Inflammatory macrophage treated with lipopolysaccharide for 4 hours (primary cell): Measurements from ENCODE around the gene GPHN.
A peak's percentile ranks its signal among the peaks of the same experiment; 100 is the strongest.
"Not testable (repeated sequence)": the region's sequence is repeated elsewhere in the genome, so short reads cannot be mapped to it uniquely, and the experiment has no call there.

Experiments used
- DNase-seq: peaks from one replicate; pipeline ENCODE4 v3.0.0-alpha.2; 2020

The GPHN gene

DNA sequence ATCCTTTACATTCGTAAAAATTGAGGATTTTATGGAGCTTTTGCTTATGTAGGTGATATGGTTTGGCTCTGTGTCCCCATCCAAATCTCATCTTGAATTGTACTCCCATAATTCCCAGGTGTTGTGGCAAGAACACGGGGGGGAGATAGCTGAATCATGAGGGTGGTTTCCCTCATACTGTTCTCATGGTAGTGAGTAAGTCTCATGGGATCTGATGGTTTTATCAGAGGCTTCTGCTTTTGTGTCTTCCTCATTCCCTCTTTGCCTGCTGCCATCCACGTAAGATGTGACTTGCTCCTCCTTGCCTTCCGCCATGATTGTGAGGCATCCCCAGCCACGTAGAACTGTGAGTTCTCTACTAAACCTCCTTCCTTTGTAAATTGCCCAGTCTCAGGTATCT is 5.1 kb upstream of the GPHN start:
- DNase-seq, result peak; percentile 67

DNA sequence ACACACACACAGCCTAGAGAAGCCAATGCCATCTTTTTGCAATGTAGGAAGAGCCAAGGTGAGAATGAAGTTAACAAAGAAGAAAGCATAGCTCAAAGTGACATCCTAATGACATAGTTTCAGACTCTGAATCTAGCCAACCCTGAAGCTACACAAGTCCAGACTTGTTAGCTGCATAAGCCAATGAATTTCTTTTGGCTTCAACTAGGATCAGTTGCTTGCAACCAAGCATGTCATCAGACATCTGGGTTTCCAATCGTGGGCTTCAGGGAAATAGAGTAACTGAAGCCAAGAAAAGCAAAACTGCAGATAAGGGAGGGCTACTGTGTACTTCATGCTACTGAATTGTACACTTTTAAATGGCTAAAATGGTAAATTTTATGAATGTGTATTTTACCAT is 4.4 kb upstream of the GPHN start:
- no peak for DNase-seq

DNA sequence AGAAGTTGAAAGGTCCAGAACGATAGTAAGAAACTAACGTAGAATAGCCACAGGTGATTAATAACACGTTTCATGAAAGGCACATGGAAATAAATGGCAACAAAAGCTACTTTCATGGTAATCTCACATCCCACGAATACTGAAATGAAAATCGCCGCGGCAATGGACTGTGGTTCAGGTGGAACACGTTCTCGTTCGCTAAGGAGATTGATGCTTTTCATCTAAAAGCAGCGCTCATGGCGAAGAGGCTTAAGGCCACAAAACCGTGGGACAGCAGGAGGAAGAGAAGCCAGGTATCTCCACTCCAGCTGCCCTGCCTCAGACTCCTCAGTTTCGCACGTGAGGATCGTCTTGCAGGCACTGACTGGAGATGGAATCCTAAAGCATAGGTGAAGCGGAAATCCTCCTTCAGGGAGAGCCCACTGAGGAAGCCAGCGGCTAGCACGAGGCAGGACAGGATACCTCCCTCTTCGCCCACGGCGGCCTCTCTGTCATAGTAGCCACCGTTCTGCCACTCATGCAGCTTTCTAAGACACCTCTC is 696 bp upstream of the GPHN start:
- no peak for DNase-seq

DNA sequence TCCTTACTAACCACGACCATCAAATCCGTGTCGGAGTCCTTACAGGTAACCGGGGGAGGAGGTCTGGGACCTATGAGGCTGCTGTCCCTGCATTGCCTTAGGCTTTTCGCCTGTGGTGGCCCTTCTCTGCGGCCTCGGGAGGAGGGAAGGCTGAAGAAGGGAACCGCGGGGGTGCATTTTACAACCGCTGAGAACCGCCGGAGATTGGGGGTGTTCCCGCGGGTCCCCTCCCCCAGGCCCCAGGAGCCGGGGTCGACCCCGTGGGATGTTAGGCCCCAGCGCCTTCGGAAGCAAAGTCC is 549 bp downstream of the GPHN start:
- DNase-seq, result no peak

DNA sequence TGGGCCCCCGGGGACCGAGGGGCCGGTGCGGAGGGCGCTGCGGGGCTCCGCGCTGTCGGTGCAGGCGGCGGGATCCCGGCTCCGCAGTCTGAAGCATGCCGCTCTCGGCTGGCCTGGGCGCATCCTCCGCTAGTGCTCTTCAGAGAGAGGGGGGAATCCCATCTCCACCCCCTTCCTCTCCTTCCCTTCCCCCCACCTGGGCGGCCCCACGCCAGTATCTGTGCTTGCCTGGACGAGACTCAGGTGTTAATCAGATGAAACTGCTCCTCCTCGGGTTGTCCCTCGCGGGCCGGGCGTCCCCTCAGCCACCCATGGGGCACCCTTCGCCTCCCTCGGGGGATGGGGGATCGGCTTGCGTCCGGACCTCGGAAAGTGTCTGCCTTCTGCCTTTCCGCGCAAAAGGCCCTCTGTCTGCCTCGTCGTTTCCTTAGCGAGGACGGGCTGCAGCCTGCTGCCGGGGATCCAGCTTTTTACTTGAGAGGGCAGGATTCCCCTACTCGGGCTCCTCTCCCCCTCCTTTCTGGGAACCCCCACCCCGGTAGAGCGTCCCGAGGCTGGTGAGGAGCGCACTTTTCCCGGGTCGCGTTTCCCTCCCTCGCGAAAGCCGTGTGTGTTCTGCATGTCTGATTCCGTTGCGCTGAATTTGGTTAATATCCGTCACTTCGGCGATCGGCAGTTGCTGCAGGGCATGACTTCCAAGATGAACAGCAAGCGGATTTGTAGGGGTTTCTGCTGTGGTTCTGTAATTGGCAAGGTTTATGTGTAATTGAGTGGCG is 1.1 kb downstream of the GPHN start:
- DNase-seq, result peak; percentile 12

DNA sequence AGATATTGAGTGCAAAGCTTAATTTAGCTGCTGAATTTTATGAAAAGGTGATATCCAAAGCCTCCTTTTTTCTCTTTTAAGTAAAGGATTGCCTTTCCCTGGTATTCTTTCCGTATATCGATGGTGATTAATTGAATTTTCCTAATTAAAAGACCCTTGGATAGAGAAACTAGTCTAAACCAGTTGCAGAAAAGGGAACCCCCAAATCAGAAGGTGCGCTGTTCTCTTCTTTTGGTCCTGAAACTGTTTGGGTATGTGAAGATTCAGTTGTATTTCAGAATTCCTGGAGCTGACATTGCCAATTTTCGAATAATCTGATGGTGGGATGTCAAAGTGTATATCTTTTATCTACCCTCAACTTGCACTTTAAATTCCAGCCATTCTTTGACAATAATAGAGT is 1.9 kb downstream of the GPHN start:
- DNase-seq, result no peak

DNA sequence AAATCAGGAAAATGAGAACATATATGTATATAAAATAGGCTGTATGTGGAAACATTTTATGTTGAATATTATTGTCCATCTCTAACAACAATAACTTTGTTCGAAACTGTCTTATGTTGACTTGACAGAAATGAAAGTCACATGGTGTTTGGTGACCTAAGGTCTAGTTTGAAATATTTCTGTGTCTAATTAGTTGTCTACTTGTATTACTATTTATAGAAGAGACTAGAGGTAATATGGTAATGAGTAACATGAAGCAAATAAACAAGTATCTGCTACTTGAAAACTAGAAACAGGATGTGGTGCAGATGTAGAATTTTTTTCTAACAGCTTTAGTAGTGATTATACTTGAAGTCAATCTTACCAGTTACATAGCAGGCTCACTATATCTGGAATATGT is 3.9 kb downstream of the GPHN start:
- no peak for DNase-seq

DNA sequence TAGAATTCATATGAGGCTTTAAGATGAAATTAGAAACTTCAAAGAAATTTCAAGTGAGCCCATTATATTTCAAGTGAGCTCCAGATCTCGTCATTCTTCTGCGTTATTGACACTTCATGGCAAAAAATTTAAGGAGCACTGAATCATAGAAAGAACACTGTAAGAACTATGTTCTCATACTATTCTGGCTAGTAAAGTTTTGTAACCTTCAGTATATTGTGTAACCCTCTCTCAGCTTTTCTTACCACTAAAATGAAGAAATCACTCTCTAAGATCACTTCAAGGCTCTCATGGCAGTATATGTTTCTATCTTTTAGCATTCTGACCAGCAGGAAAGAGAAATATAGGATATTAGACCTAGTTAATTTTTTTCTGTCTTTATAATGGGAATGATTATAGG is 6.3 kb downstream of the GPHN start:
- peak; percentile 88 for DNase-seq

DNA sequence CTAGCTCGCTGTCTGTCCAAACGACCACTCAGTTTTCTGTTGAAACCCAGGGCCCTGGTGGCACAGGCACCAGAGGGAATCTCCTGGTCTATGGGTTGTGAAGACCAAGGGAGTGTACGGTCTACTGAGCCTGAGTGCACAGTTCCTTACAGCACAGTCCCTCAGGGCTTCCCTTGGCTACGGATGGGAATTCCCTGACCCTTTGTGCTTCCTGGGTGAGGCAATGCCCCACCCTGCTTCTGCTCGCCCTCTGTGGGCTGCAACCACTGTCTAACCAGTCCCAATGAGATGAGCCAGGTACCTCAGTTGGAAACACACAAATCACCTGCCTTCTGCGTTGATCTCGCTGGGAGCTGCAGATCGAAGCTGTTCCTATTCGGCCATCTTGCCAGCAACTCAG is 22.6 kb downstream of the GPHN start:
- DNase-seq, result no peak

DNA sequence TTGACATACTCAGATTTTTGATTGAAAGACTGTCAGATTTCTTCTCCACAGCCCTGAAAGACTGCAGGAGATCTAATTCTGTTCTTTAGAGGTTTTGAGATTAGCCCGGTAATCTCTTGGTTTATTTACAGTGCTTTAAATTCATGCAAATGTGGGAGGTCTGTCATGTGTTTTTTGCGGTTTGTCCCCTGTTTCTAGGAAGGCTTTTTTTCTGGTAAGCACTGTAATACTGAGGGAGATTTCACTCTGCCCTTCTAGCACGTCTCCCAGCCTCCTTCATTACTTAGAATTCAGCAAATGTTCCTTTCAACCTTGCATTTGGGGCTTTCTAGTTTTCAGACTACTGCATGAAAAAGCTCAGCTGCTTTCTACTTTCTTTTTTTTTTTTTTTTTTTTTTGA is 31.1 kb downstream of the GPHN start:
- DNase-seq, result no peak

DNA sequence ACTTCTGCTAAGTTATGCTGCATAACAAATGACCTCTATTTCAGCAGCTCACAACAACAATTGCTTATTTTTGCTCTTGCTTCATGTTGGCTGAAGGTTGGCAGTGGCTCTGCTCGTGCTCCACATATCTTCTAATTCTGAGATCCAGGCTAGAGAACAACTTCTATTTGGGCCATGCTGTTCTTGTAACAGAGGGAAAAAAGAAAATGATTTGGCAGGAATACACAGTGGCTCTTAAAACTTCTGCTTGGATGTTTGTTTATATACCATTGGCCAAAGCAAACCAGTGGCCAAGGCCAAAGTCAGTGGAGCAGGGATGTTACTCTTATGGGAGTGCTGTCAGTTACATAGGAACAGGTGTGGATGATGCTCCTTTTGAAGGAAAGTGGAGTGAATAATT is 32.1 kb downstream of the GPHN start:
- no peak for DNase-seq

DNA sequence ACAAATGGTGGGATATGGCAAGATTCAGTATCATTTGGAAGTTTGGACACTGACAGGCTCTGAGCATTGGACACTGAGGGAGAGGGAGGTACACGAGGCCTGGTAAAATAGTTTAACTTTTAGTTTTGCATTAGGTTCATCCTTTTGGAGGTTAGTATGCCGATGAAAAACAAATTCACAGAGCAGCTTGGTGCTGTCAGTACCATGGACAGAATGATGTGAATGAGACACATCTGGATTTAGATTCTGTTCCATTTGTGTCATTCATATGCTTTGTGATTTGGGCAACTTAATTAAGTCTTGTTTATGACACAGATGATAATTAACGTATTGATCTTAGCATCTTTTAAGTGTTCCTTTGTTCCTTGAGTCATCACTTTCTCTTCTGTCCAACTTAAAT is 33.7 kb downstream of the GPHN start:
- DNase-seq, result no peak

DNA sequence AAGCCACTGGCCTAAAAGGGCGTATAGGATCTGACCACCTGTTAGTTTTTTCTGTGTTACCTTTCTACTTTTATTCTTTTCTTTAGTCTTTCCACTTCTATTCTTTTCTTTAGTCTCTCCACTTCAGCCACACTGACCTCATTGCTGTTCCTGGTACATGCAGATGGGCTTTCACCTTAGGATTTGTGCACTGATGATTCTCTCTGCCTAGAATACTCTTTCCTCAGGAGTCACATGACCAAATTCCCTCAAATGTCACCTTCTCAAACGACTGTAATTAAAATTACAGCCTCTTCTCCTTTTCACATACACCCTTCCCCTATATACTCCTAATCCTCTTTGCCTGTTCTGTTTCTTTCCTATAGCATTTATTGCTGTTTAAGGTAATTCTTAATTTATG is 36.0 kb downstream of the GPHN start:
- no peak for DNase-seq

DNA sequence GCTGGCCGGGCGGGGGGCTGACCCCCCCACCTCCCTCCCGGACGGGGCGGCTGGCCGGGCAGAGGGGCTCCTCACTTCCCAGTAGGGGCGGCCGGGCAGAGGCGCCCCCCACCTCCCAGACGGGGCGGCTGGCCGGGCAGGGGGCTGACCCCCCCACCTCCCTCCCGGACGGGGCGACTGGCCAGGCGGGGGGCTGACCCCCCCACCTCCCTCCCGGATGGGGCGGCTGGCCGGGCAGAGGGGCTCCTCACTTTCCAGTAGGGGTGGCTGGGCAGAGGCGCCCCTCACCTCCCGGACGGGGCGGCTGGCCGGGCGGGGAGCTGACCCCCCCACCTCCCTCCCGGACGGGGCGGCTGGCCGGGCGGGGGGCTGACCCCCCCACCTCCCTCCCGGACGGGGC is 37.2 kb downstream of the GPHN start:
- not testable (repeated sequence) for DNase-seq

DNA sequence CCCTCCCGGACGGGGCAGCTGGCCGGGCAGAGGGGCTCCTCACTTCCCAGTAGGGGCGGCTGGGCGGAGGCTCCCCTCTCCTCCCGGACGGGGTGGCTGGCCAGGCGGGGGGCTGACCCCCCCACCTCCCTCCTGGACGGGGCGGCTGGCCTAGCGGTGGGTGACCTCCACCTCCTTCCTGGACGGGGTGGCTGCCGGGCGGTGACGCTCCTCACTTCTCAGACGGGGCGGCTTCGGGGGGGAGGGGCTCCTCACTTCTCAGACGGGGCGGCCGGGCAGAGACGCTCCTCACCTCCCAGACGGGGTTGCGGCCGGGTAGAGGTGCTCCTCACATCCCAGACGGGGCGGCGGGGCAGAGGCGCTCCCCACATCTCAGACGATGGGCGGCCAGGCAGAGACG is 37.8 kb downstream of the GPHN start:
- not testable (repeated sequence) for DNase-seq

DNA sequence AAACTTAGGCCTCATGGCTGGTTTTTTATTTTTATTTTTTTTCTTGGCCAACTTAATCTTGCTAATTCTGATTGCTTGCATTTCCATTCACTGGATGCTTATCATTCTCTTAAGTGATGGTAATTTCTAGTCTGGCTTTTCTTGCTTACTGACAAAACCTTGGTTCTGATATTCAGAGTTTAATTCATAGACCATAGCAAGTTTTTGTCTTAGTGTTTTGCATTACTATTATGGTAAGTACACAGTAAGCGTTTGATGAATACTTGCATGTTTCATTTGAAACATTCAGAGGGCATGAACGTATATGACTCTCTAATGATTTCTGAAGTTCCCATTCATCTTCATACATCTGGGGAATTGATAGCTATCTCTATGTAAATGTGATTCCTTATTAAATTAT is 55.8 kb downstream of the GPHN start:
- DNase-seq, result no peak

DNA sequence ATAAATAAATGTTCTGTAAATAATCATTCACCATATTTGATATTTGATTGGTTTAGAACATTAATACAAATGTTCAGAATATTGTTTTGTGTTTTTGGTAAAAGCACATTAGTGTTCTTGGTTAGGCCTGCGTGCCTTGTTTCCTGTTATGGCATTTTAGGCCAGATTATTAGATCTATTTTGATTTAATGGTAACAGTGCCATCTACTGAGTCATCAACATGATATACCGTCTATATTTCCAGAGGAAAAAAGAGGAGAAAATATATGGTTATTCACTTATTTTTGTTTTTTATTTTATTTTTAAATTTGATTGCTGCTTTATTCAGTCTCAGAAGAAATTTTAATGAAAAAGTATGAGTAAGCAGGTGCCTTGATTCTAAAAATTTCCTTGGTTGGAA is 60.3 kb downstream of the GPHN start:
- DNase-seq, result no peak

DNA sequence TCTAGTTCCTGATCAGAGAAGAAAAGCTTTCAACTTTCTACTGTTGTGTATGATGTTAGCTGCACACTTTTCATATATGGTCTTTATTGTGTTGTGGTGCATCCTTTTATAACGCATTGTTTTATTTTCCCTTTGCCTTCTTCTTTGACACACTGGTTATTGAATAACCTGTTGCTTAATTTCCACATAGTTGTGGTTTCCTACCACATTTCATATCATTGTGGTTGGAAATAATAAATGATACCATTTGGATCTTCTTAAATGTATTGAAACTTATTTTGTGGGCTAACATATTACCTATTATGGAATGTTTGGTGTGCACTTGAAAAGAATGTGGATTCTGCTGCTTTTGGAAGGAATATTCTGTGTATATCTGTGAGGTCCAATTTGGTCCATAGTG is 64.9 kb downstream of the GPHN start:
- no peak for DNase-seq

DNA sequence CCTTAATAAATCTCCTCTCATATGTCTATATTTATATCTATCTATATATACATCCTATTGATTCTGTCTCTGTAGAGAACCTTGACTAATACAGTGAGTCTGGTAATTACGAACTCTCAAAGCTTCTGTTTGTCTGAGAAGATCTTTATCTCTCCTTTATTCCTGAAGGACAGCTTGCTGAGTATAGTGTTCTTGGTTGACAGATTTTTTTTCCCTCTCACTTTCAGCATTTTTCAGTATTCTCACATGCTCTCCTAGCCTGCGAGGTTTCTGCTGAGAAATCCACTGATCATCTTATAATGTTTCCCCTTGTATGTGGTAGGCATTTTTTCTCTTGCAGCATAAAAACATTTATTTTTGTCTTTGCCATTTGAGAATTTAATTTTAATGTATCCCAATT is 67.1 kb downstream of the GPHN start:
- no peak for DNase-seq

DNA sequence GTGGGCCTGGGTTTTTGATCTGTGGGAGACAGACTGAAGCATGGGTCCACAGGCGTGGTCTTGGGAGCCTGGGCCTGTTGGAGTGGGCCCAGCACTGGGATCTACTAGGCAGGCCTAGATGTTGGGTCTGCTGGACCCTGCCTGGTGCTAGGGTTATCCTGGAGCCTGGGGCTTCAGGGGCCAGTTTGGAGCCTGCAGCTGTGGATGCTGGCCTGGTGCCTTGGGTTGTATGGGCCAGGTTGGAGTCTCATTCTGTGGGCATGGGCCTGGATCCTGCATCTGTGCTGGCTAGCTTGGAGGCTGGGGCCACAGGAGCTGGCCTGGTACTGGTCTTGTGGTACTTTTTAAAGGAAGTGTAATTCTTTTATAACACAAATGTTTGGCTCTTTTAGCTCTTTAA is 68.0 kb downstream of the GPHN start:
- DNase-seq, result no peak

DNA sequence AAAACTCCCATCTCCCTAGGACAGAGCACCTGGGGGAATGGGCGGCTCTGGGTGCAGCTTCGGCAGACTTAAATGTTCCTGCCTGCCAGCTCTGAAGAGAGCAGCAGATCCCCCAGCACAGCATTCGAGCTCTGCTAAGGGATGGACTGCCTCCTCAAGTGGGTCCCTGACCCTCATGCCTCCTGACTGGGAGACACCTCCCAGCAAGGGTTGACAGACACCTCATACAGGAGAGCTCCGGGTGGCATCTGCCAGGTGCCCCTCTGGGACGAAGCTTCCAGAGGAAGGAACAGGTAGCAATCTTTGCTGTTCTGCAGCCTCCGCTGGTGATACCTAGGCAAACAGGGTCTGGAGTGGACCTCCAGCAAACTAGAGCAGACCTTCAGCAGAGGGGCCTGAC is 79.8 kb downstream of the GPHN start:
- DNase-seq, result not testable (repeated sequence)

DNA sequence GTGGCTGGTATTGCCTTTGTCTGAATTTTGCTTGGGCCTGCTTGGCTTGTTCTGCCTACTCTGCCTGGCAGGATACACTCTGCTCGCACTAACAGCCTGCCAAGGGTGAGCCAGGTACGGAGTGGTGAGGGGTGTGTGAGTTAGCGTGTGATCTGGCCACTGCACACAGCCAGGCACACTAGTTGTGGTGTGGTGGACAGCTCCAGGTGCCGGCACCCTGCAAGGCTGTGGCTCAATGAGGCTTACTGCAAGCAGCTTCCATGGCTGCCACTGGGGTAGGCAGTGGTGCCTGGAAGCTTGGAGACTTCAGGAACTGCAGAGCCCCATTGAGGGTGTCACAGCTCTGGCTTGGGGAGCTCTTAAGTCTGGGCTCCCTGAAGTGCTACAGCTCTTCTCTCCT is 87.4 kb downstream of the GPHN start:
- no peak for DNase-seq

DNA sequence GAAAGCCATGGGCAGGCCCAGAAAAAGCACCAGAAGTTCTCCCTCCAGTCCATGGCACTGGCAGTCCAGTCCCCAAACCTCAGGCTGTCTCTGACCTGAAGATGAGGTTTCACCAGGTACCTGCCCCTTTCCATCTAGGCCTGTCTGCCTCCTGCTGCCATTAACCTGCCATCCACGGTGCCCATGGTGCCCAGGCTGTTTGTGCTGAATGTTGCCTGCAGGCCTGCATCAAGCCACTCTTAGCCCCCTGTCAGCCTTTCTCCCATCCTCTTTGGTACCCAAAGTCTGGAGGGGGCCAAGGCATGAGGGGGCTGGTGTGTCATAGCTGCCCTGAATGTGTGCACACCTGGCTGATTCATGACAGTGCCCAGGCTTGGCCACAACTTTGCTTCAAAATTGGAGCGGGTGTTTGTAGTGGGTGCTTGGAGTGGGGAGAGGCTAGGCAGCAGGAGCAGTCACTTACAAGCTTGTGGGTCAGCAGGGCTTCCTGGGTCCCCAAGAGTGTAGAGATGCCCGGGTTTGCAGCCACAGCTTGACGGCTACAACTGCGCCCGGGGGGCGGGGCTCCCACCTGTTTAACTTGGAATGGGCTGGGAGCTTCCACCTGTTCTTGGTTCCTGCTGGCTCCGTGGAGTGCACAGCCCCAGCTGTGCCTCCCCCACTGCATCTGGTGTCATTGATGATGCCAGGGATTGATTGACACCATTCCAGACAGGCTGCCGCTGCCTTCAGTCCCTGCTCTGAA is 88.5 kb downstream of the GPHN start:
- no peak for DNase-seq

DNA sequence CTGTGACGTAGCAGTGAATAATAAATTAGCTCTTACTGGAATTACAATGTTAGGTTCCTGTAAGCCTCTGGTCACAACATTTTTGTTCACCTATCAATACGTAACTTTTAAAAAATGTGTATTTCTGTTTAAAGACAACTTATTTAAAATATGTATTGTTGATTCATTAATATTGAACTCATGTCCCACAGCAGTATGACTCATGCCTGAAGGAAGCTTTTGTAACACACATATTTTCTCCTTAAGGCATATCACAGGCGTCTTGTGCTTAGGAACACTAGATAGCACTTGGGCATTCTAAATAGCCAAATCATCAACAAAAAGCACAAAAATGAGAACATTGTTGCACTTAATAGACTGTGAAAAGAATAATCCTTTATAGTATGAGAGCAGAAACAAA is 92.5 kb downstream of the GPHN start:
- no peak for DNase-seq
